T-helper 2 cell (primary cell): ENCODE data around the gene KCTD19.

Experiments
- DNase-seq, 5 experiments: peaks; one replicate each; pipeline versions ENCODE4 v3.0.0 to v3.0.0-alpha.2; 2012 to 2022

The KCTD19 gene

GRCh38 chr16:67283039-67283825 is 43.3 kb downstream of the KCTD19 start:
- DNase-seq: no peak

- no peak for DNase-seq
These were observed 44.1 kb downstream of the KCTD19 start for GRCh38 chr16:67282447-67282805.

GRCh38 chr16:67281536-67282446 is 44.8 kb downstream of the KCTD19 start:
- no peak for DNase-seq

GRCh38 chr16:67280090-67281015 is 46.2 kb downstream of the KCTD19 start:
- DNase-seq: no peak

- DNase-seq: peak; percentile 56 to 89 (median 73)
These were observed 47.0 kb downstream of the KCTD19 start, which contains the start of gene PLEKHG4 for GRCh38 chr16:67279296-67280089. Gene PLEKHG4 (plus strand): TSS chr16:67279532. CDS start chr16:67280045, 513 bp downstream.

- DNase-seq: peak in 4 of 5 experiments; percentile 11 to 61 (median 28)
These were observed 47.7 kb downstream of the KCTD19 start for GRCh38 chr16:67278773-67279295.

- DNase-seq: no peak
These were observed 48.4 kb downstream of the KCTD19 start for GRCh38 chr16:67277999-67278772.

GRCh38 chr16:67277294-67277998 is 49.1 kb downstream of the KCTD19 start:
- no peak for DNase-seq

GRCh38 chr16:67275321-67275720 is 51.2 kb downstream of the KCTD19 start:
- no peak for DNase-seq

- DNase-seq: no peak
These were observed 55.1 kb downstream of the KCTD19 start for GRCh38 chr16:67271446-67271845.

- no peak for DNase-seq
These were observed 55.6 kb downstream of the KCTD19 start for GRCh38 chr16:67270931-67271338.

- no peak for DNase-seq
These were observed 56.8 kb downstream of the KCTD19 start for GRCh38 chr16:67269766-67270165.

- DNase-seq: no peak
These were observed 58.4 kb downstream of the KCTD19 start for GRCh38 chr16:67268136-67268579.

GRCh38 chr16:67265834-67266233 is 60.7 kb downstream of the KCTD19 start:
- no peak for DNase-seq

- no peak for DNase-seq
These were observed 61.7 kb downstream of the KCTD19 start for GRCh38 chr16:67264866-67265265.

GRCh38 chr16:67264277-67264676 is 62.3 kb downstream of the KCTD19 start:
- no peak for DNase-seq

- no peak for DNase-seq
These were observed 63.3 kb downstream of the KCTD19 start for GRCh38 chr16:67263201-67263600.

GRCh38 chr16:67260426-67261063 is 66.0 kb downstream of the KCTD19 start:
- DNase-seq: peak in 1 of 5 experiments; percentile 62

- DNase-seq: no peak
These were observed 66.8 kb downstream of the KCTD19 start for GRCh38 chr16:67259705-67260104.
